GM18873 (cell line): ENCODE data around the gene MUC16.
"Not testable (repeated sequence)": the region's sequence is repeated elsewhere in the genome, so short reads cannot be mapped to it uniquely, and the experiment has no call there.

Source experiments
- ATAC-seq: cut with Tn5 transposase; IDR thresholded peaks from one replicate; pipeline ENCODE4 v1.9.1; 2021; ENCODE audit warnings: mild to moderate bottlenecking, moderate library complexity, moderate number of reproducible peaks; ENCODE audit not compliant: unreplicated experiment, low FRiP score

The MUC16 gene

GRCh38 chr19:9009935-9010651, at the start of gene MUC16:
Gene MUC16 (minus strand): TSS chr19:9010409.
- ATAC-seq: no peak

GRCh38 chr19:9058905-9059667, 48.9 kb upstream of the MUC16 start:
- no peak for ATAC-seq

GRCh38 chr19:9057505-9058258, 47.5 kb upstream of the MUC16 start:
- no peak for ATAC-seq

DNA sequence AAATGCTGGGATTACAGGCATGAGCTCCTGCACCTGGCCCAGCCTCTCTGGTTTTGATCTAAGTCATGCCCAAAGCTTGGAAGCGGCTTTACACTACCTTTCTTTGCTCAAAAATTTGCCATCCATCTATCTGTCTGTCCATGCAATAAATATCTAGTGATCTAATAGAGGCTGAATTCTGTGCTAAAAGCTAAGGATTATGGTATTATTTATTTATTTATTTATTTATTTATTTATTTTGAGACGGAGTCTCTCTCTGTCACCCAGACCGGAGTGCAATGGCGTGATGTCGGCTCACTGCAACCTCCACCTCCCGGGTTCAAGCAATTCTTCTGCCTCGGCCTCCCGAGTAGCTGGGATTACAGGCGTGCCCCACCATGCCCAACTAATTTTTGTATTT, 45.9 kb upstream of the MUC16 start:
- not testable (repeated sequence) for ATAC-seq

DNA sequence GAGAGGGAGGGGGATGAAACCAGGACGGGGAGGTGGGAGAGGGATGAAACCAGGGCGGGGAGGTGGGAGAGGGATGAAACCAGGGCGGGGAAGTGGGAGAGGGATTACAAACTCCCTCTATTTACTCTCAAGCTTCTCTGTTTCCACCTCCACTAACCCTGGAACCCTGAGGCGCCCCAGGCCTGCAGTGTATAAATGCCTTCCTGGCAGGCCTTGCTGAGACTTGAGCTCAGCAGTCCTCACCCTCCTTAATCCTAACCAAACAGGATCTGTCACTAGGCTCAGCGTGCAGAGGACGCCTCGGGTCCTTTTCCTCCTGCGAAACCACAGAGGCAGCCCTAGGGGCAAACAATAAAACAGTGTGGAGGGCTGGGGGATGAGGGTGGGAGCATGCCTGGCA, 44.6 kb upstream of the MUC16 start:
- no peak for ATAC-seq

DNA sequence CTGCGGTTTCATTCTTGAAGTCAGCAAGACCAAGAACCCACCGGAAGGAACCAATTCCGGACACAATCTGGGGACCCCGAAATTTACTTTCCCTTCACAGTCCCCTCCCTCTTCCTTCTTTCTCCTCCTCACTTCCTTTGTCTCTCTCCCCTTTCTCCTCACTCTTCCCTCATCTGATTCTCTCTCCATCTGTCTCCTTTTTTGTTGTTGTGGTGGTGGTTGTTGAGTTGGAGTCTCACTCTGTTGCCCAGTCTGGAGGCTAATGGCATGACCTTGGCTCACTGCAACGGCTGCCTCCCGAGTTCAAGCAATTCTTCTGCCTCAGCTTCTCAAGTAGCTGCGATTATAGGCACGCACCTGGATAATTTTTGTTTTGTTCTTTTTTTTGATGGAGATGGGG, 44.0 kb upstream of the MUC16 start:
- no peak for ATAC-seq

- ATAC-seq: not testable (repeated sequence)
Observed at GRCh38 chr19:9053674-9054073, 43.5 kb upstream of the MUC16 start.

DNA sequence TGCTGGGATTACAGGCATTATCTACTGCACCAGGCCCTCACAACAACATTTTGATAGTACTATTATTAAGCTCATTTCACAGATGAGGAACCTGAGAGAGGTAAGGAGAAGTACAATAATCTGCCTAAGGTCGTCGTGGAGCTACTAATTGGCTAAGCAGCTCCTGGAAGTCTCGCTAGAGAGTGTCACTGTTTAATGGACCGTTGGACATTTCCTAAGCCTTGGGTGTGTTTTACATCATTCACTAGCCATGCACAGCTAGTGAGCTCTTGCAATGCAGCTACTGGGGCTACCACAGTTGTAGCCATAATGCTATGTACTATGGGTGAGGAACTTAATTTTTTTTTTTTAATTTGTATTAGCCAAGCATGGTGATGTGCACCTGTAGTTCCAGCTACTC, 42.7 kb upstream of the MUC16 start:
- no peak for ATAC-seq

DNA sequence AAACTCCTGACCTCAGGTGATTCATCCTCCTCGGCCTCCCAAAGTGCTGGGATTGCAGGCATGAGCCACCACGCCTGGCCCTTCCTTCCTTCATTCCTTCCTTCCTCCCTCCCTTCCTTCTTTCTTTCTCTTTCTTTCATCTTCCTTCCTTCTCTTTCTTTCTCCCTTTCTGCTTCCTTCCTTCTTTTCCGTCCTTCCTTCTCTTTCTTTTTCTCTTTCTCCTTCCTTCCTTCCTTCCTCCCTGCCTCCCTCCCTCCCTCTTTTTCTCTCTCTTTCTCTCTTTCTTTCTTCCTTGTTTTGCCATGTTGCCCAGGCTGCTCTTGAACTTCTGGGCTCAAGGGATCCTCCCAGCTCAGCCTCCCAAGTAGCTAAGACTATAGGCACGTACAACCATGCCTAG, 36.5 kb upstream of the MUC16 start:
- no peak for ATAC-seq

GRCh38 chr19:9044449-9044848, 34.2 kb upstream of the MUC16 start:
- no peak for ATAC-seq

- ATAC-seq: no peak
Observed at GRCh38 chr19:9043524-9043923, 33.3 kb upstream of the MUC16 start.

DNA sequence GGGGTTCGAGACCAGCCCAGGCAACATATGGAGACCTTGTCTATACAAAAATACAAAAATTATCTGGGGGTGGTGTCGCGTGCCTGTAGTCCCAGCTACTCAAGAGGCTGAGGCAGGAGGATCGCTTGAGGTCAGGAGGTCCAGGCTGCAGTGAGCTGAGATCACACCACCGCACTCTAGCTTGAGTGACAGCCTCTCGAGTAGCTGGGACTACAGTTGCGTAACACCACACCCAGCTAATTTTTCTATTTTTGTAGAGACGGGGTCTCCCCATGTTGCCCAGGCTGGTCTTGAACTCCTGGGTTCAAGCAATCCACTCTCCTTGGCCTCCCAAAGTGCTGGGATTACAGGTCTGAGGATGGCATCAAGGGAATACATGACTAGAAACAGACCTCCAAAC, 30.8 kb upstream of the MUC16 start:
- ATAC-seq: no peak

DNA sequence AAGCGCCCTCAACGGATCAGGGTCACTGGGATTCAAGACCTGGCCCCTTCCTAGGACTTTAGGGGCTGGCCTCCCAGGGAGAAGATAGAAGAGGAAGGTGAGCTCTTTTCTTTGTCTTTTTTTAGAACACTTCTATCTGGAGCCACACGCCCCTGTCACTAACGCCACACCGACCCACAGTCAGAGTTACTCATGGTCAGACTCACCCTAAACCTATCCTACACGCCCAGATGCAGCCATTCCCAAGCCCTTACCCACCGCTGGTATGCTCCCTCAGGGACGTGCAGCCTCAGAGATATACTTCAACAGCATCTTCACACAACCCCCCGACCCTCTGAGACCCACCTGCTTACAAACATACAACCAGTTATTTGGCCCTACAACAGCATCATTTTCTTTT, 29.9 kb upstream of the MUC16 start:
- no peak for ATAC-seq

DNA sequence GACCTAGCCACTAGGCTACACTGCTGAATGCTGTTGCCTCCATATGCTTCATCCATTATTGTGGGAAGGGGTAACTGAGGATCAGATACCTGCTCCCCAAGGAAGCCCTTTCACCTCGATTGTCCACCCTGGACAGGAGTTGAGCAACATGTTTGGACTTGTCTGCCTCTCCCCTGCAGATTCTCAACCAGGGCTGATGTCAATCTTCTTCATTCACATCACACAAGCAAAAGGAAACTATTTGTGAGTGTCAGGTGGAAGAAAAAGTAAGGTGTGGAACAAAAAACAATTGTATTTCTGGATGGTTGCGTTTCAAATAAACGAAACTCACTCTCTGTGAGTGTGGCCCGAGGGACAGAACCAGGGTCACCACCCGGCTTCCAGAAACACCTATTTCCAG, 29.5 kb upstream of the MUC16 start:
- no peak for ATAC-seq

DNA sequence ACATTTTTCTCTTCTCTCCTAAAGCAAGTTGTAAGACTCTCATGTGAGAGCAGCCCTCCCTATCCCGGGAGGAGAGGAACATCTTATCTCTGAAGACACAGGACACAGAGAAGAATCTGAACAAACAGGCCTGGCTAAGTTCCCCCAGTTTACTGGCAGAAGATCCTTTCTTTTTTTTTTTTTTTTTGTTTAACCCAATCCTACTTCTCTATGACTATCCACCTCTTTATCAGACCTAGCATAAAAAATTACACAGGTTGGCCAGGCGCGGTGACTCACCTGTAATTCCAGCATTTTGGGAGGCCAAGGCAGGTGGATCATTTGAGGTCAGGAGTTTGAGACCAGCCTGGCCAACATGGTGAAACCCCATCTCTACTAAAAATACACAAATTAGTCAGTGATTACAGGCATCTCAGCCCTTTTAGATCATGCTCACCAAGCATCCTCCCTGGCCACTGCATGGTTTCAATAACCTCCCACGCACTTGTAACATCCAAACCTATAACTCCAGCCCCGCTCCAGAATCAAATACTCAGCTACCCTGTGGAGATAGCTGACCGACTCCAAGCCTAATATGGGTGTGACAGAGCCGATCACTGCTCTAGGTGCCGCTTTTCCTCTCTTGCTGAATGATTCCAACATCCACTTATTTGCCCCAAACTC, 27.3 kb upstream of the MUC16 start:
- ATAC-seq: no peak

DNA sequence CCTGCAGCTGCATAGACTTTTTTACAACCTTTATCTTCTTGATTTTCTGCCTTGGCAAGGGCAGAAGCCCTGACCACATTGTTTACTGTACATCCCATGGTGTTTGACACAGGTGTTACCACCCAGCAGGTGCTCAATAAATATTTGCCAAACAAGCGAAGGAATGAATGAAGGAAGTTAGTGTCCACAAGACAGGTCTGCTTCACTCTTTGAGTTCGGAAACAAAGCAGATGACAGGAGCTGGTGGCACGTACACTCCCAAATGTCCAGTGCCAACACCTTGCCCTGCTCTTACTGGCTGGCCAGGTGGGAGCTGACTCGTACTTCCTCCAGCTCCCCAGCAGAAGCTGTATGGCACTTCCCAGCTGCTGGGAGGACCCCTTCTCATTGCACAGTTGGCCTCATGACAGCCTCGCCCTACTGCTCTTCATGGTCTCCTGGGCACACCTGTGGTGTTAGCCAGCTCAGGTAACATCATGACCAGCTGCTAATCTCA, 22.0 kb upstream of the MUC16 start:
- no peak for ATAC-seq

GRCh38 chr19:9018163-9018875, 8.1 kb upstream of the MUC16 start:
- no peak for ATAC-seq

DNA sequence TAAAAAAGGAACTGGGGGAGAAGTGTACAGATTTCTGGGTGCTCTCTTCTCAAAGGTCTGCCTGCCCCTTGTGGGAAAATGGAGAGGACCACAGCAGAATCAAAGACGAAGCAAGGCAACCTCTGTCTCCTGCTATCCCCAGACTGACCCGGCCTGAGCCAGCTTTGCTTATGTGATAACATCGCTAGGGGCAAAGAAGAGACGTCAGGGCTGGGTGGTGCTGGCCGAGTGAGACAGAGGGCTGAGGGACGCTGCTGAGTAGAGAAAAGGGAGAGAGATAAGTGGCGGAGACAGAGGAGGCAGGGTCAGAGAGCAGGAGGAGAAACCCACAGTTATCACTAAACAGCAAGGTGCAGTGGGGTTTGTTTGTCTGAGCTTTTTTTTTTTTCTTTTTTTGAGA, 4.6 kb upstream of the MUC16 start:
- ATAC-seq: no peak

- ATAC-seq: no peak
Observed at GRCh38 chr19:9013988-9014387, 3.8 kb upstream of the MUC16 start.

GRCh38 chr19:9011875-9012274, 1.7 kb upstream of the MUC16 start:
- ATAC-seq: no peak
